Hematopoietic multipotent progenitor cell treated with erythropoietin and hydrocortisone succinate and interleukin-3 and kit ligand, for 6 days (in vitro differentiated cells): ENCODE results near the gene CSKMT.
"Not testable (repeated sequence)": the region's sequence is repeated elsewhere in the genome, so short reads cannot be mapped to it uniquely, and the experiment has no call there.

Experiments used
- DNase-seq: peaks from one replicate; pipeline ENCODE4 v3.0.0-alpha.2; 2015

CSKMT gene, protein sequence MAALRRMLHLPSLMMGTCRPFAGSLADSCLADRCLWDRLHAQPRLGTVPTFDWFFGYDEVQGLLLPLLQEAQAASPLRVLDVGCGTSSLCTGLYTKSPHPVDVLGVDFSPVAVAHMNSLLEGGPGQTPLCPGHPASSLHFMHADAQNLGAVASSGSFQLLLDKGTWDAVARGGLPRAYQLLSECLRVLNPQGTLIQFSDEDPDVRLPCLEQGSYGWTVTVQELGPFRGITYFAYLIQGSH

DNA sequence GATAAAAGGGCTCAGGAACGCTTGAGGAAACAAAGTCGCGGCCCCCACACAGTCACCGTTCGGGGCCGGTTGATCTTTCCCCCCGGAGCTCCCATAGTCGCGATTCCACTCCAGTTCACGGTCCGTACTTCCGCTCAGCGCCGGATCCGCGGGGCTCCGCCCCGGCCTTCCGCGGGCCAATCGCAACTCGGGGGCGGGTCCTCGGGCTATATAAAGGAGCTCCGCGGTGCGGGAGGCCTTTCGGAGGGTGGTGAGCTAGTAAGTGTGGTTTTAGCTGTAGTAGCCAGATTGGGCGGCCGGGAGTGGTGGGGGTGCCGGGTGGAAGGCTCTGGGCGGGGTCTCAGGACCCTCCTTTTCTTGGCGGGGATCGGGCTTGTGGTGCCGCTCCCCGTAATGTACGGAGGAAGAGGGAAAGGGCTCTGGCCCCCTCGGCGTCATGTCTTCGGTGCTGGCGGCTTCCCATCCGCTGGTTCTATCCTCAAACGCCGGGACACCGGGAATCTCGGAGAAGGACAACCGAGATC is at the start of gene CSKMT, which contains the start of gene C11orf98:
CSKMT (plus strand) TSS at position 238 of the 524 bp plus-strand sequence. CDS start 568 bp downstream, outside the sequence.
C11orf98 (minus strand) TSS at position 136 of the 524 bp plus-strand sequence; CDS start at position 95, 41 bp downstream.
- peak; percentile 96 for DNase-seq

GRCh38 chr11:62615521-62615920 is 49.6 kb upstream of the CSKMT start:
- DNase-seq = no peak

- not testable (repeated sequence) for DNase-seq
Observed at GRCh38 chr11:62616957-62617356, 48.2 kb upstream of the CSKMT start.

GRCh38 chr11:62621027-62621566 is 44.0 kb upstream of the CSKMT start:
- DNase-seq = no peak

DNA sequence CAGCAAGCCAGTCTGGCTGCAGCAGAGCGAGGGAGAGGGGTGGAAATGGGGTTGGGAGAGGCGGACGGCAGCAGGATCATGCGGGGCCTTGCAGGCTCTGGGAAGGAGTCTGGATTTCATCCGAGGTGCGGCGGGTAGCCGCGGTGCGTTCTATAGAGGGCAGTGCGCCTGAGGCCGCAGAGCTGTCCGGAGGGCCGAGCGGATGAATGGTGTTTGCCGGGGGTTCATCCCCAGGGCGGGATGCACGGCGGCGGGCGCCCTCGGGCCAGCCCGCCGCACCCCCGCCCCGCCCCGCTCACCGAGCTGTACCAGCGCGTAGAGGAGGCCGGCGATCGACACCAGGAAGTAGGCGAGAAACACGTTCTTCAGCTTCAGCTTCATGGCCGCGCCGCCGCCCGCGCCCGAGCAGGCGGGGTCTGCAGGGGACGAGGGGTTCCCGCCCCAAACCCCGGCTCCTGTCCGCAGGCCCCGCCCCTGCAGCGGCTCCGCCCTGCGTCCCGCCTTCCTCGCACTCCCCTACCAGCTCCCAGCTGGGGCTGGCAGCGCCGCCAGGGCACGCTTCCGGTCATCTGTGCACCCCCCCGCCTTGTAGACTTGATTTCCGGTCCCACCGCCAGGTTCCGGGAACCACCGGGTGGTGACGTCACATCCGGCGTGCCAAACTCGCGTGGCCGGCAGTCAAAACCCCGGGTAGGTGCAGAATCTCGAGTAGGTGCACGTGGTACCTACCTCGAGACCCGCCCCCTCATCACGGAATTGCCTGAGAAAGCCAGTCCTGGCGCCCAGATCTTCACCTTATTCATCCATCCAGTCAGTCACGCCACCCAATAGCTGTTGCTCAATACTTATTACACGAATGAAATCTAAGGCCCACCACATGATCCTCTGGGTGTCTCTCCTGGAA is 43.3 kb upstream of the CSKMT start, which contains the start of gene B3GAT3:
B3GAT3 (minus strand) TSS at position 420 of the 904 bp plus-strand sequence; CDS start at position 381, 39 bp downstream.
- peak; percentile 98 for DNase-seq

GRCh38 chr11:62622476-62623089 is 42.5 kb upstream of the CSKMT start:
- no peak for DNase-seq

- peak; percentile 35 for DNase-seq
Observed at GRCh38 chr11:62627713-62628112, 37.4 kb upstream of the CSKMT start.

DNA sequence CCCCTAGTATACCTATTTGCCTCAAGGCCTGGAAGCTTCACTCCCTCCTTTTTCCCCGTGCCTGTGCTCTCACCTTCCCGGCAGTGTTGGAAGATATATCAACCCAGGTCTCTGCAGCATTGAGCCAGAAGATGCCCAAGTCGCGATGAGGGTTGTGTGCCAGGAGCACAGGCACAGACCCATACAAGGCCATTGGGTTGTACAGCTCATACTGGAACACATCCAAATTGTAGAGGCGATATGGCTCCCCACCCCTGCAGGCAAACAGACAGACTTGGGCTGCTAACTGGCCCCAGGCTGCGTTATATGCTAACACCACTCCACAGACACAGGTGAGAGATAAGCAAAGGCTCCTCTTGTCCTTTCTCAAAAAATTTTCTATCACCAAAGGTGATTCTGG is 32.6 kb upstream of the CSKMT start:
- DNase-seq = no peak

GRCh38 chr11:62644220-62644619 is 20.9 kb upstream of the CSKMT start:
- DNase-seq = no peak

GRCh38 chr11:62645671-62645945 is 19.5 kb upstream of the CSKMT start:
- peak; percentile 60 for DNase-seq

DNA sequence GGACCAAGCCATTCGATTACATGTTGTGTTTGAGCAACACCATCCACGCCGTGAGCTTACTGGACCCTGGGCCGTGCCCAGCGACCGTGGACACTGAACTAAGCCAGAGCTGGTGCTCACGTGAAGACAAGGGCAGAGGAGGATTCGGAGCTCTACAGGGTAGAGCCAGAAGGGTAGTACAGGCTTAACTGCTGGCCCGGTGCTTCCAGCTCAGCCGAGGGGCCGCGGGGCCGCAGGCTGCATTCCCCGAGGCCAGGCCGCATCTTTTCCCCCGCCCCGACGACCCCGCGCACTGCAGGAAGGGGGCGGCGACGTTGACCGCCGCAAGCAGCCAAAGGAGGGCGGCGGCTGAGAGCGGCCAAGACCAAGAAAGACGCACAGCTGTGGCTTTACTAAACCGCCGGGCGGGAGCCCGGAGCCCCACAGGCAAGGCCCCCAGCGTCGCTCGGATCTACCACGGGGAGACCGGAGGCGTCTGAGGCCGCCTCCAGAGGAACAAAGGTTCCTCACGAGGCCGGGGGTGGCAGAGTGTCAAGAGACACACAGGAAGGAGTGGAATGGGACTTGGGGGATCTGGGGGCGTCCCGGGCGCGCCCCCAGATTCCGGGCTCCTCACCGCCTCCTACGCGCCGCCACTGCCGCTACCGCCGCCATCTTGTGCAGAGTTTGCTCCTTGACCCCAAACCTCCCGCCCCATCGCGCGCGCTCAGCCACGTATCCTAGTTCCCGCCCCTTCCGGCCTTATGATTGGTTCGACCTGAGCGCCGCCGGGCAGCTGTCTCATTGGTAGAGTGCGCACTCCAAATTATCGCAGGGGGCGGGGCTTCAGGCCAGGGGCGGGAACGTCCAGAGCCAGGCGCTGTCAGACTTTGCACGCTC is 18.9 kb upstream of the CSKMT start, which contains the start of gene GANAB:
GANAB (minus strand) TSS at position 668 of the 879 bp plus-strand sequence; CDS start at position 654, 14 bp downstream.
- peak; percentile 100 for DNase-seq

DNA sequence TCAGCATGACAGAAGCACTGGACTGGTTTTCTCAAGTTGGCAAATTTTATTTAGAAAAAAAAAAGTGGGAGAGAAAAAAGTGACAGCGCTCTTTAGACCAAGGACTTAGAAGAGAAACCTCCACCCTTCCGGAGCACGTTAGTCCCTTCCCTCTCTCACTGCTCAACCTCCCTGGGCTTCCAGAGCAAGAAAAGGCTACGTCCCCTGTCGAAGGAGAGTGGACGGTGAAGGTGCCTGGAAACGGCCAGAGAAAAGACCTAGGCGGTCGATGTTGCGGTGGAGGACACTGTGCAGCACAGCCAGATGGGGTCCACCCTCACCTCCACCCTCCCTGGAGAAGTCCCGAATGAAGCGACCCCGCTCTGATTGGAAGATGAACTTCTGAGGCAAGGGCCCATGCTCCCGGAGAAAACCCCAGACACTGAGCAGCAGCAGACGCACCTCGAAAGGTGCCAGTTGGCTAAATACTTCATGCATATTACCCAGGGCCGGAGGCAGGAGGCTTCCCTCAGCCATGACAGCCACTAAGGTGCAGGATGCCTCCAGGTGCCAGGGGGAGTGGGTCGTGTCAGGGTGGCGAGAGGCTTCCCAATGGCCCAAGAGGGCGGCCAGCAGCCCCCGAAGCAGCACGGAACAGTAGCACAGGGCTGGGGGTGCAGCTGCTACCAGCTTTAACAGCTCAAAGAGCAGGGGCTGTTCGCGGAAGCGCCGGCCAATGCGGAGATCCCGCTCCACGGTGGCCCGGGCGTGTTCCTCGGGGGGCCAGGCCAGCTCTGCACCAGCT is 18.1 kb upstream of the CSKMT start:
- DNase-seq = no peak

- DNase-seq = no peak
Observed at GRCh38 chr11:62647609-62648005, 17.5 kb upstream of the CSKMT start.

GRCh38 chr11:62648185-62648966 is 16.7 kb upstream of the CSKMT start:
- no peak for DNase-seq

- DNase-seq = no peak
Observed at GRCh38 chr11:62648967-62649364, 16.1 kb upstream of the CSKMT start.

DNA sequence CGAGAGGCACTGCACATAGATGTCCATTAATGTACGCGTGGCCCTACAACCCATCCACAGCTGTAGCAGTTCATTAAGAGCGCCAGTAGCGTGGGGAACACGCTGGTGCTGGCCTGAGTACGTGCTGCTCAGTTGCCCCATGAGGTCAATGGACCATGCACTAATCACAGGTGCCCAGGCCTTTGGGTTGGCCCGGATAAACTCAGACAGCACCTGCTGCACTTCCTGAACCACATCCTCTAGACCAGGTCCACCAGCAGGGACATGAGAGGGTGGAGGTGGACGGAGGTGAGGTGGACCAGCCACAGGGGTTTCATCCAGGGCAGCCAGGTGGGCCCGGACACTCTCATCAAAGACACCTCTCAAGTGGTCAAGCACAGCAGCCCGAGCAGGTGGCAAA is 15.6 kb upstream of the CSKMT start:
- DNase-seq = no peak

- DNase-seq = not testable (repeated sequence)
Observed at GRCh38 chr11:62650283-62650682, 14.8 kb upstream of the CSKMT start.

- peak; percentile 60 for DNase-seq
Observed at GRCh38 chr11:62652161-62653006, 12.7 kb upstream of the CSKMT start.

- DNase-seq = no peak
Observed at GRCh38 chr11:62654297-62654696, 10.8 kb upstream of the CSKMT start.
